Stimulated activated naive B cell treated with anti-CD40 and anti-IgM and Interleukin-4, amounts not matched to agents 10 μg/mL and 1 μg/mL and 100 μg/mL, for 72 hours (primary cell): ENCODE data around the gene TMCO1.
"Not testable (repeated sequence)": the region's sequence is repeated elsewhere in the genome, so short reads cannot be mapped to it uniquely, and the experiment has no call there.

Experiments
- ATAC-seq, 2 donors: fragments of 150-1000 bp; cut with Tn5 transposase; replicated peaks; 2 replicates each; pipeline ENCODE4 v1.10.0; 2021; ENCODE audit warnings: moderate library complexity in 1 of 2
- DNase-seq: peaks from one replicate; pipeline ENCODE4 v3.0.0; 2021
- H3K27ac Mint-ChIP-seq: one replicate; pipeline ENCODE4 v1.8.0; 2022; ENCODE audit warnings: mild to moderate bottlenecking, mixed read lengths
- H3K27me3 Mint-ChIP-seq, 2 donors: one replicate each; pipeline ENCODE4 v1.8.0; 2022; ENCODE audit warnings: mixed read lengths in 2 of 2
- H3K36me3 Mint-ChIP-seq, 2 donors: one replicate each; pipeline ENCODE4 v1.8.0; 2022; ENCODE audit warnings: mixed read lengths in 2 of 2, mild to moderate bottlenecking in 1 of 2
- H3K4me1 Mint-ChIP-seq, 2 donors: one replicate each; pipeline ENCODE4 v1.8.0; 2022; ENCODE audit warnings: mixed read lengths in 2 of 2, mild to moderate bottlenecking in 1 of 2
- H3K4me3 Mint-ChIP-seq, 2 donors: one replicate each; pipeline ENCODE4 v1.8.0; 2022; ENCODE audit warnings: mild to moderate bottlenecking in 2 of 2, mixed read lengths in 2 of 2, moderate library complexity in 1 of 2
- H3K9me3 Mint-ChIP-seq, 2 donors: one replicate each; pipeline ENCODE4 v1.8.0; 2022; ENCODE audit warnings: mixed read lengths in 2 of 2, mild to moderate bottlenecking in 1 of 2

Gene TMCO1

GRCh38 chr1:165768513-165769394, at the start of gene TMCO1:
TSS of gene TMCO1 (minus strand) at chr1:165768868. CDS start at chr1:165768751, 117 bp downstream.
- peak; percentile 99 for ATAC-seq
- Mint-ChIP-seq H3K36me3 (peaks cover 36 to 60% of the 10 kb centered on the region in 2 donors), H3K27ac (peak within 1 kb of the TSS; percentile 99)

GRCh38 chr1:165816826-165817497, 48.3 kb upstream of the TMCO1 start:
- no peaks in the 10 kb centered on the region for H3K4me1 Mint-ChIP-seq

More at GRCh38 chr1:165768513-165769394, at the start of gene TMCO1:
- H3K4me3 Mint-ChIP-seq = peak within 1 kb of the TSS; percentile 88 to 98
- no peaks in the 10 kb centered on the region for H3K27me3 Mint-ChIP-seq
- peaks cover 31 to 37% of the 10 kb centered on the region in 2 donors for H3K4me1 Mint-ChIP-seq
- no peaks in the 10 kb centered on the region for H3K9me3 Mint-ChIP-seq
- peak; percentile 95 for DNase-seq

GRCh38 chr1:165816157-165816556, 47.5 kb upstream of the TMCO1 start:
- Mint-ChIP-seq H3K27ac (no peak overlapping the region), H3K4me1 (no peaks in the 10 kb centered on the region), H3K9me3 (peaks cover 0 to 1% of the 10 kb centered on the region in 2 donors), H3K36me3 (peaks cover 0 to 3% of the 10 kb centered on the region in 2 donors), H3K4me3 (no peak overlapping the region), H3K27me3 (peaks cover 0 to 6% of the 10 kb centered on the region in 2 donors)
- ATAC-seq = no peak
- no peak for DNase-seq

More at GRCh38 chr1:165816826-165817497, 48.3 kb upstream of the TMCO1 start:
- Mint-ChIP-seq H3K9me3 (peaks cover 0 to 1% of the 10 kb centered on the region in 2 donors), H3K27me3 (peaks cover 0 to 6% of the 10 kb centered on the region in 2 donors), H3K27ac (no peak overlapping the region), H3K36me3 (peaks cover 0 to 3% of the 10 kb centered on the region in 2 donors), H3K4me3 (no peak overlapping the region)
- ATAC-seq (no peak), DNase-seq (no peak)

GRCh38 chr1:165815725-165816124, 47.1 kb upstream of the TMCO1 start:
- no peak overlapping the region for H3K27ac Mint-ChIP-seq
- H3K4me3 Mint-ChIP-seq = no peak overlapping the region
- ATAC-seq (no peak), DNase-seq (no peak)
- H3K27me3 Mint-ChIP-seq = peaks cover 0 to 6% of the 10 kb centered on the region in 2 donors
- H3K36me3 Mint-ChIP-seq = peaks cover 0 to 3% of the 10 kb centered on the region in 2 donors
- H3K9me3 Mint-ChIP-seq = peaks cover 0 to 1% of the 10 kb centered on the region in 2 donors
- H3K4me1 Mint-ChIP-seq = no peaks in the 10 kb centered on the region

GRCh38 chr1:165807613-165808012, 38.9 kb upstream of the TMCO1 start:
- Mint-ChIP-seq H3K9me3 (no peaks in the 10 kb centered on the region), H3K4me1 (no peaks in the 10 kb centered on the region), H3K27me3 (peaks cover 0 to 10% of the 10 kb centered on the region in 2 donors), H3K4me3 (no peak overlapping the region), H3K27ac (no peak overlapping the region), H3K36me3 (no peaks in the 10 kb centered on the region)
- ATAC-seq = no peak
- no peak for DNase-seq

- not testable (repeated sequence) for H3K4me3 Mint-ChIP-seq, DNase-seq, H3K4me1 Mint-ChIP-seq, H3K36me3 Mint-ChIP-seq, ATAC-seq, H3K27ac Mint-ChIP-seq, H3K9me3 Mint-ChIP-seq
- H3K27me3 Mint-ChIP-seq = peaks cover 0 to 11% of the 10 kb centered on the region in 2 donors
These were observed 35.8 kb upstream of the TMCO1 start for GRCh38 chr1:165804513-165804912.

- no peak overlapping the region for H3K27ac Mint-ChIP-seq
- peaks cover 4 to 7% of the 10 kb centered on the region in 2 donors for H3K9me3 Mint-ChIP-seq
- peaks cover 0 to 11% of the 10 kb centered on the region in 2 donors for H3K27me3 Mint-ChIP-seq
- H3K4me3 Mint-ChIP-seq = no peak overlapping the region
- no peak for ATAC-seq
- peaks cover 0 to 10% of the 10 kb centered on the region in 2 donors for H3K4me1 Mint-ChIP-seq
- H3K36me3 Mint-ChIP-seq = peaks cover 0 to 2% of the 10 kb centered on the region in 2 donors
- DNase-seq = no peak
These were observed 30.7 kb upstream of the TMCO1 start for GRCh38 chr1:165799387-165799786.

GRCh38 chr1:165795894-165796293, 27.2 kb upstream of the TMCO1 start:
- DNase-seq (no peak), ATAC-seq (no peak)
- no peak overlapping the region for H3K27ac Mint-ChIP-seq
- H3K9me3 Mint-ChIP-seq = peaks cover 4 to 7% of the 10 kb centered on the region in 2 donors
- H3K27me3 Mint-ChIP-seq = peaks cover 7 to 11% of the 10 kb centered on the region in 2 donors
- H3K36me3 Mint-ChIP-seq = peaks cover 0 to 2% of the 10 kb centered on the region in 2 donors
- no peak overlapping the region for H3K4me3 Mint-ChIP-seq
- peaks cover 0 to 8% of the 10 kb centered on the region in 2 donors for H3K4me1 Mint-ChIP-seq

GRCh38 chr1:165793951-165794350, 25.3 kb upstream of the TMCO1 start:
- no peaks in the 10 kb centered on the region for H3K9me3 Mint-ChIP-seq
- DNase-seq (no peak), ATAC-seq (no peak)
- no peaks in the 10 kb centered on the region for H3K36me3 Mint-ChIP-seq
- H3K27ac Mint-ChIP-seq = no peak overlapping the region
- no peak overlapping the region for H3K4me3 Mint-ChIP-seq
- H3K27me3 Mint-ChIP-seq = peaks cover 7 to 11% of the 10 kb centered on the region in 2 donors
- no peaks in the 10 kb centered on the region for H3K4me1 Mint-ChIP-seq

- Mint-ChIP-seq H3K27me3 (peaks cover 5 to 12% of the 10 kb centered on the region in 2 donors), H3K9me3 (peaks cover 0 to 6% of the 10 kb centered on the region in 2 donors), H3K4me3 (no peak overlapping the region), H3K4me1 (no peaks in the 10 kb centered on the region), H3K27ac (no peak overlapping the region), H3K36me3 (peaks cover 5 to 13% of the 10 kb centered on the region in 2 donors)
- DNase-seq (no peak), ATAC-seq (no peak)
These were observed 19.1 kb upstream of the TMCO1 start for GRCh38 chr1:165787741-165788140.

- DNase-seq, ATAC-seq, H3K27ac Mint-ChIP-seq, H3K4me3 Mint-ChIP-seq, H3K4me1 Mint-ChIP-seq, H3K9me3 Mint-ChIP-seq: not testable (repeated sequence)
- H3K36me3 Mint-ChIP-seq = peaks cover 5 to 17% of the 10 kb centered on the region in 2 donors
- H3K27me3 Mint-ChIP-seq = peaks cover 6 to 13% of the 10 kb centered on the region in 2 donors
These were observed 14.9 kb upstream of the TMCO1 start for GRCh38 chr1:165783519-165783918.

- DNase-seq, H3K9me3 Mint-ChIP-seq, H3K4me3 Mint-ChIP-seq, H3K4me1 Mint-ChIP-seq, H3K27ac Mint-ChIP-seq, ATAC-seq: not testable (repeated sequence)
- peaks cover 15 to 20% of the 10 kb centered on the region in 2 donors for H3K36me3 Mint-ChIP-seq
- H3K27me3 Mint-ChIP-seq = peaks cover 0 to 13% of the 10 kb centered on the region in 2 donors
These were observed 9.5 kb upstream of the TMCO1 start for GRCh38 chr1:165778197-165778596.

- no peak for DNase-seq
- no peak for ATAC-seq
- Mint-ChIP-seq H3K36me3 (peaks cover 18 to 26% of the 10 kb centered on the region in 2 donors), H3K27me3 (no peaks in the 10 kb centered on the region), H3K4me1 (peaks cover 4 to 7% of the 10 kb centered on the region in 2 donors), H3K27ac (no peak overlapping the region), H3K4me3 (no peak overlapping the region), H3K9me3 (no peaks in the 10 kb centered on the region)
These were observed 4.8 kb upstream of the TMCO1 start for GRCh38 chr1:165773324-165773965.

- Mint-ChIP-seq H3K9me3 (no peaks in the 10 kb centered on the region), H3K36me3 (peaks cover 22 to 33% of the 10 kb centered on the region in 2 donors), H3K4me3 (no peak overlapping the region), H3K27me3 (no peaks in the 10 kb centered on the region), H3K4me1 (peaks cover 9 to 10% of the 10 kb centered on the region in 2 donors), H3K27ac (no peak overlapping the region)
- no peak for DNase-seq
- no peak for ATAC-seq
These were observed 4.1 kb upstream of the TMCO1 start for GRCh38 chr1:165772739-165773138.
